Calu3 (cell line): ENCODE measurements around the gene UTP11. TPM values are rescaled to one million over a fixed set of nuclear protein-coding genes. Genes with fewer than 3 reads are reported as not detected.

ENCODE experiments used
- BruUV-seq: library from RNA; stranded (reverse); fragments of 400-500 nt; replicated peaks from 2 replicates; lab custom pipeline; 2021; lab: Mats Ljungman, UMichigan
- CTCF ChIA-PET: fragments of 300-600 bp; sonication (Branson Sonifier 250); formaldehyde crosslinking; loops from one replicate; lab custom pipeline; 2022; ENCODE audit warnings: antibody characterized with exemption; lab: Charles Lee
- DNase-seq: peaks from one replicate; pipeline ENCODE4 v3.0.0; 2022
- H3K27ac Mint-ChIP-seq: one replicate; pipeline ENCODE4 v1.8.0; 2022; ENCODE audit warnings: mixed read lengths; ENCODE audit not compliant: unreplicated experiment
- H3K27me3 Mint-ChIP-seq: one replicate; pipeline ENCODE4 v1.8.0; 2022; ENCODE audit warnings: mixed read lengths; ENCODE audit not compliant: unreplicated experiment
- H3K36me3 Mint-ChIP-seq: one replicate; pipeline ENCODE4 v1.8.0; 2022; ENCODE audit warnings: mild to moderate bottlenecking, moderate library complexity, mixed read lengths; ENCODE audit not compliant: insufficient read depth, unreplicated experiment
- H3K4me1 Mint-ChIP-seq: one replicate; pipeline ENCODE4 v1.8.0; 2022; ENCODE audit warnings: mild to moderate bottlenecking, low read depth, mixed read lengths; ENCODE audit not compliant: unreplicated experiment
- H3K4me3 Mint-ChIP-seq: one replicate; pipeline ENCODE4 v1.8.0; 2022; ENCODE audit warnings: mild to moderate bottlenecking, low read depth, moderate library complexity, mixed read lengths; ENCODE audit not compliant: unreplicated experiment
- H3K9me3 Mint-ChIP-seq: one replicate; pipeline ENCODE4 v1.8.0; 2022; ENCODE audit warnings: low read depth, mixed read lengths; ENCODE audit not compliant: unreplicated experiment
- CTCF ChIP-seq: fragments of 200-600 bp; IDR thresholded peaks from one replicate; pipeline ENCODE4 v1.8.0; 2022; ENCODE audit warnings: antibody characterized with exemption; ENCODE audit not compliant: unreplicated experiment
- intact Hi-C: fragments of 100-400 bp; cut with micrococcal nuclease; formaldehyde crosslinking; loops from one replicate; pipeline ENCODE4 v1.10.0; 2022; ENCODE audit not compliant: unreplicated experiment
- total RNA-seq: library from RNA; stranded (reverse); gene quantifications from 2 replicates; pipeline ENCODE4 v1.2.3, GENCODE V29; 2022

UTP11 gene
- total RNA-seq, 1 experiment from 2014 or later: 38.5 TPM

GRCh38 chr1:38000529-38001455 is 11.7 kb upstream of the UTP11 start:
- DNase-seq: no peak
- BruUV-seq: no TSS peak
- Mint-ChIP-seq H3K4me1 (peaks cover 43% of the 10 kb centered on the region), H3K36me3 (peaks cover 44% of the 10 kb centered on the region), H3K27ac (peak overlapping the region; percentile 89), H3K9me3 (no peaks in the 10 kb centered on the region), H3K27me3 (no peaks in the 10 kb centered on the region), H3K4me3 (peak overlapping the region; percentile 10)
- no peak for TF ChIP-seq CTCF
- CTCF ChIA-PET: interaction anchor here (0.6 to 1.3 kb wide), 4 partner anchors 9 to 1820 kb away, joined by 3 to 4 read pairs (median 4); no protein-coding TSS in a partner anchor
- intact Hi-C loops: no loop called here

- CTCF ChIA-PET: interaction anchor here (0.6 to 0.7 kb wide), 3 partner anchors 84 to 217 kb away, joined by 3 to 5 read pairs (median 5); no protein-coding TSS in a partner anchor
- Mint-ChIP-seq H3K36me3 (peaks cover 31% of the 10 kb centered on the region), H3K9me3 (no peaks in the 10 kb centered on the region), H3K27ac (peak overlapping the region; percentile 76), H3K27me3 (no peaks in the 10 kb centered on the region), H3K4me1 (peaks cover 39% of the 10 kb centered on the region), H3K4me3 (peak overlapping the region; percentile 94)
- no peak for DNase-seq
- no peak for TF ChIP-seq CTCF
- no TSS peak for BruUV-seq
- intact Hi-C loops: loop anchor here (2.0 kb wide), 1 partner anchor 15 kb away; no protein-coding TSS in a partner anchor
Observed at GRCh38 chr1:38003261-38004250, 9.0 kb upstream of the UTP11 start.

- peaks cover 30% of the 10 kb centered on the region for H3K4me1 Mint-ChIP-seq
- no peaks in the 10 kb centered on the region for H3K9me3 Mint-ChIP-seq
- H3K36me3 Mint-ChIP-seq: peaks cover 27% of the 10 kb centered on the region
- H3K4me3 Mint-ChIP-seq: peak overlapping the region; percentile 94
- intact Hi-C loops: loop anchor here (2.0 kb wide), 1 partner anchor 14 kb away; no protein-coding TSS in a partner anchor
- no peaks in the 10 kb centered on the region for H3K27me3 Mint-ChIP-seq
- CTCF ChIA-PET: interaction anchor here (0.6 to 0.7 kb wide), 2 partner anchors 142 to 217 kb away, joined by 5 read pairs; no protein-coding TSS in a partner anchor
- TF ChIP-seq CTCF: no peak
- H3K27ac Mint-ChIP-seq: peak overlapping the region; percentile 76
- DNase-seq: no peak
- TSS peak; percentile 77 for BruUV-seq
Observed at GRCh38 chr1:38004284-38005108, 8.0 kb upstream of the UTP11 start.
